Loucy (cell line): ENCODE results near the gene HAUS3.

Experiments used
- CTCF ChIP-seq: fragments of 200-600 bp; sonication (generic); conservative IDR thresholded peaks from 2 replicates; pipeline ENCODE4 v1.5.1; 2014; ENCODE audit warnings: mild to moderate bottlenecking, antibody characterized with exemption, low read length
- EZH2phosphoT487 ChIP-seq: fragments of 200-600 bp; IDR thresholded peaks from 2 replicates; pipeline ENCODE4 v1.6.1; 2018; ENCODE audit warnings: antibody characterized with exemption, mild to moderate bottlenecking, moderate library complexity, borderline replicate concordance

- TF ChIP-seq CTCF (no peak), EZH2phosphoT487 (no peak)
These were observed 58.5 kb downstream of the HAUS3 start for GRCh38 chr4:2183394-2183793.
